Stimulated activated CD8-positive, alpha-beta memory T cell treated with anti-CD3 and anti-CD28 coated beads, Interleukin-7, amount 100 ng/mL, for 24 hours (primary cell): ENCODE data around the gene CTDSP2.
"Not testable (repeated sequence)": the region's sequence is repeated elsewhere in the genome, so short reads cannot be mapped to it uniquely, and the experiment has no call there.

ENCODE experiments used
- DNase-seq: peaks from one replicate; pipeline ENCODE4 v3.0.0-alpha.2; 2020; ENCODE audit warnings: low read depth

The CTDSP2 gene

DNA sequence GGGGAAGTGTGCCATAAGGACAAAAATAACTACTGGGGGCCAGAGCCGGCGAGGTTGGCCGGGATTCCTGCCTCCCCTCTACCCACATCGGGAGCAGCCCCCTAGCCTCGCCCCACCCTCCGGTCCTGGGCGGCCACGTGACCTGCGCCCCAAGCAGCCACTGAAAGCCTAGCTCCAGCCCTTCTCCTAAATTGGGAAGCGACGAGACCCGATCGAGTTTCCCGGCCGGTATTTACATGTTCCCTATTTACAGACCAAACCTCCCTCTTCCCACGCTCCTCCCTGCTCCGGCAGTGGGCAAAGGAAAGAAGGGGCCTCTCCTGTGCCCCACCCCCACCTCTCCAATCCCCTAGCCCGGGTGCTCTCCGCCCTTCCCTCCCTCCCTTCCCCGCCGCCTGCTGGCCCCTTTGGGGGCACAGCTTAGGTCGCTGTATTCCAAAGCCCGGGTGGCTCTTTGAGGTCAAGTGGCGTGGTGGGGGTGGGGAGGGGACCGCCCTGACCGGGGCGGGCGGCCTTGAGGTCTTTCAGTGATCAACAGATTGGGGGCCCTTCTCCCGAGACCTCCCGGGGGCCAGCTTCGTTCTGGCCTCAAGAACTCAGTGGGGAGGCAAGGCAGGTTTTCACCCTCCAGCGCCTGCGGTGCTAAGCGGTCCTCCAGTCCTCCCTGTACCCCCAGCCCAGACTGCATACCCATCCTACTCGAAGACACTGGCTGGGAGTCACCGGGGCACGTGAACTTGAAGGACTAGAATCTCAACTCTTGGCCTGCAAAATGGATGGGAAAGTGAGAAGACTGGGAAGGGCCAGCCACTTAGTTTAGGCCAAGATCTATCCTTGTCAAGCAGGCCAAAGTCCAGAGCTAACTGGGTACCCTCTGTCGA, 6.3 kb upstream of the CTDSP2 start:
- DNase-seq, result no peak

DNA sequence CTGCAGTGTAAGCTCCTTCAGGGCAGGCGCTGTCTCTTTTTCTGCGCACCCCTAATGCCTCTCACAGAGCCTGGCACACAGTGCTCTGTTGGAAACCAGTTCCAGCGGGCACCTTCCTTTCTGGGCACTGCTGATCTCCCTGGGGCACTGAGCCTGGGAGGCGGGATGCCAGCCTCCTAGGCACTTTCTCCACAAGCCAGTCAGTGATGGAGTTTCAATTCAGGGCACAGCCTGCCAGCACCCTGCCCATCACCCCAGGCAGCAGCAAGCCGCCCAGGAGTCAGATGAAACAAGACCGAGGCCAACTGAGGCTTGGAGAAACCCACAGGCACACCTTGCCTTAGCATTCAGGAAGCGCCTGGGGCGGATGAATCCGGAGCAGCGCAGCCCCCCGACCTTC, 5.7 kb upstream of the CTDSP2 start:
- DNase-seq, result no peak

DNA sequence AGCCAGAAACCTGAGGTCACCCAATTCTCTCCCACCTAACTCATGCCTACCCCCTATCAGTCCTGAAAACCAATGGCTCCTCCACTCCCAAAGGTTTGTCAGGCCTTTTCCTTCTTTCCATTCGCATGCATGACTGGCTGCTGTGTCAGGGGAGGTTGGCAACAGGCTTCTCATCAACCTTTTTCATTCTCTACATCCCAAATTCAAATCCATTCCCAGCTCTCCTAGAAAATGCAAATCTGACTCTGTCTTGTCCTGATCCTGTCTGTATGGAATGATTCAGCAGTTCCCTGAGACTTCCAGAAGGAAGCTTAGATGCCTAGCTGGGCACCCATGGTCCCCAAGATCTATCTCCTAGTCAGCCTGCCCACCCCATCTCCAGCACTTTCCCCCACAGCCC, 5.0 kb upstream of the CTDSP2 start:
- no peak for DNase-seq

DNA sequence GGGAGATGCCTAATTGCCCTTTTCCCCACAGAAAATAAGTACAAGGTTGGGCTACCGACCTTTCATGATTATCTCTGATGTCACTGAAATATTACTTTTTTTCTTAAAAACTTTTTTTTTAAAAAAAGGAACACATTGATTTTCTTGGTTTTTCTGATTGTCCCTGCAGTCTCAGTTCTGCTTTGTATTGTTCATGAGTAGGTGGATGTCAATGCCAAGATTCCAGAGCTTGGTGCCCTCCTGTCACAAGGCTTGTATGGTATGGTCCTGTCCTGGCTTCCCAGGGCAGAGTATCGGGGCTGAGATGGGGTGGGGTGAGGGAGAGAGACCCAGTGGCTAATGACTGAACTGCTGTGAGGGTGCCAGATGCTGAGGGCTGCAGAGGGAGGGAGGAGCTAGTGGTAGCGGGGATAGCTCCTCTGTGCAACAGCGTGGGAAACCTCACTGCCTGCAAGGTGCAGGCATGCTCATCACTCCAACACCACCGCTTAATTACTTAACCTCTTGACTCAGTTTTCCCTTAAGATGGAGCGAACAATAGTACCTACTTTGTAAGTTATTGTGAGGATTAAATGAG, 4.4 kb upstream of the CTDSP2 start:
- no peak for DNase-seq

DNA sequence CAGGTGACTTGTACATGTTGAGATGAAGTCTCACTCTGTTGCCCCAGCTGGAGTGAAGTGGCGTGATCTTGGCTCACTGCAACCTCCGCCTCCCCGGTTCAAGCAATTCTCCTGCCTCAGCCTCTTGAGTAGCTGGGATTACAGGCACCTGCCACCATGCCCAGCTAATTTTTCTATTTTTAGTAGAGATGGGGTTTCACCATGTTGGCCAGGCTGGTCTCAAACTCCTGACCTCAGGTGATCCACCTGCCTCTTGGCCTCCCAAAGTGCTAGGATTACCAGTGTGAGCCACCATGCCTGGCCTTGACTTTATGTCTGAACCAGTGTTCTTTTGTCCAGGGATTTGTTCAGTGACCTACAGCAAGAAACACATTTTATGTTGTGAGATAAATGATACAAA, 2.9 kb upstream of the CTDSP2 start:
- not testable (repeated sequence) for DNase-seq

DNA sequence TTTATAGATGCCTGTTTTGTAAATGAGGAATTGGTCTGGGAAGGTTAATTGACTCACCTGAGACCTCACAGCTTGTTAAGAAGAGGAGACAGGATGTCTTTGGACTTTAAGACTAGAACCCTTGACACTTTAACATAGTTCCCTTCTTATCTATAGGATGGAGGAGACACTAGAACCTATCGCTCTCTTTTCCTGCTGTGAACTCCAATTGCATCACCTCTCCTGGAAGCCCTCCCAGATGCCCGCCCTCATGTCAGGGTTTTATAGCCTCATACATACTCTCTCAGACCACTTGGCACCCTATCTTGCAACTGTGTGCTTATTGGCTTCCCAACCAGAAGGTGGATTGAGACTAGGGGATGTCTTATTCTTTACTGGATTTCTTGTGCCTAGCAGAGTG, 2.5 kb upstream of the CTDSP2 start:
- DNase-seq, result no peak

DNA sequence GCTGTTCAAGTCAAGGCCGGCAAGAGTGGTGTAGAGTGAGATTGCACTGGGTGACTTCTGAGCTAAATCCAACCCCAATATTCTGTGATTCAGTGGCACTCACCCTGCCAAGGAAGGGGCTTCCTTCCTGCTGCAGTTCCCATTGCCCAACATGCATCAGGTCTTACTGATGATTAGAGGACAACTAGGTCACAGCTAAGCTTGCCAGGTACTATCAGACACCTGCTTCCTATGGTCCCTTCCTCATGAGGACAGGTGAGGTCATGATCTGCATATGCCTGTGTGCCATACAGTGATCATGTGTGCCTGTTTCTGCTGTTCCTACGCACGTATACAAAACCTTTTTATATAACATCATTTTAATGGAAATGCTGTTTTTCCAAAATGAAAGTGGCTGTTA, 1.7 kb upstream of the CTDSP2 start:
- no peak for DNase-seq

DNA sequence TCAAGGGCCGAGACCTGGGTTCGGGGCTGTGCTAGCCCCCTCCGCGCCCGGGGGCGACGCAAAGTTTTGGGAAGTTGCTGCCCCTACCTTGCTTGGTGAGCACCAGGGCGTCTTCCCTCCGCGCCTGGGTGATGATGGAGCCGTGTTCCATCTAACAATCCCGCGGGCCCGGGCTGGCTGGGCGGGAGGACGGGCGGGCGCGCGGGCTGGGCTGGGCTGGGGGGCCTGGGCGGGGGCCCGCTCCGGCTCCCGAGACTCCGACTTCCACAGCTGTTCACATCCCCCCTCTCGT, 298 bp downstream of the CTDSP2 start:
- DNase-seq, result no peak

DNA sequence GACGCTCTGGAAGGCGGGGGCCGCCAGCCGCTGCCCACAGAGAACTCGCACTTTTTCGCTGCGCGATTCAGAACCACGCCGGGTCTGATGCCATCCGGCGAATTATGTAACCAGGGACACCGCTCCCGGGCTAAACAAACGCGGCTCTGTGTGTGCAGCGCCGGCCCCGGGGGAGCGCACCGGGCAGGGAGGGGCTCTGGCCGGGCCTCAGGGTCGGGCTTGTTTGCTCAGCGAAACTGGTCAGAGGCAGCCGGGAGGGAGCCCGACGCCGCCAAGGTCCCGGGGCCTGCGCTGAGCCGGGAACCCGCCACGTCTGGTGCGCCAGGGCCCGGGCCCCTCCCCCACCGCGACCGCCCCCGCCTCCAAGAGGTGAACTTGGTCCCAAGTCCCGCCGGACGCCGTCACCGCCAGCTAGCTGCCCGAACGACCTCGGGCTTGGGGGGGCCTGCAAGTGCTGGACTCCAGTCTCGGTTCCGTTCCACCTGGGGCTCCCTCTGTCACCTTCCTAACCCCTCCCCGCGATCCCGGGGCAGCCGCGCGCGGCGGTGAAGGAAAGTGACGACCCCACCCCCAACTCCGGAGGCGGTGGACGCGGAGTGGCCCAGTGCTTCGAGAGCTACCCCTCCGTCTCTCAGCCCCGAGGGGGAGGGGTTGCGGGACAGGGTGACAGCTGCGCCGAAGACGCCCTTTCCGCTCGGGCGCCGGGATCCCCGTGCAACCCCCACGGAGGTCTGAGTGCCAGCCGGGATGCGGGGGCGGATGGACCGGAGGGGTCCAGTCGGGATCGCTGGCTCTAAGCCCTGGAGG, 848 bp downstream of the CTDSP2 start:
- peak; percentile 34 for DNase-seq

DNA sequence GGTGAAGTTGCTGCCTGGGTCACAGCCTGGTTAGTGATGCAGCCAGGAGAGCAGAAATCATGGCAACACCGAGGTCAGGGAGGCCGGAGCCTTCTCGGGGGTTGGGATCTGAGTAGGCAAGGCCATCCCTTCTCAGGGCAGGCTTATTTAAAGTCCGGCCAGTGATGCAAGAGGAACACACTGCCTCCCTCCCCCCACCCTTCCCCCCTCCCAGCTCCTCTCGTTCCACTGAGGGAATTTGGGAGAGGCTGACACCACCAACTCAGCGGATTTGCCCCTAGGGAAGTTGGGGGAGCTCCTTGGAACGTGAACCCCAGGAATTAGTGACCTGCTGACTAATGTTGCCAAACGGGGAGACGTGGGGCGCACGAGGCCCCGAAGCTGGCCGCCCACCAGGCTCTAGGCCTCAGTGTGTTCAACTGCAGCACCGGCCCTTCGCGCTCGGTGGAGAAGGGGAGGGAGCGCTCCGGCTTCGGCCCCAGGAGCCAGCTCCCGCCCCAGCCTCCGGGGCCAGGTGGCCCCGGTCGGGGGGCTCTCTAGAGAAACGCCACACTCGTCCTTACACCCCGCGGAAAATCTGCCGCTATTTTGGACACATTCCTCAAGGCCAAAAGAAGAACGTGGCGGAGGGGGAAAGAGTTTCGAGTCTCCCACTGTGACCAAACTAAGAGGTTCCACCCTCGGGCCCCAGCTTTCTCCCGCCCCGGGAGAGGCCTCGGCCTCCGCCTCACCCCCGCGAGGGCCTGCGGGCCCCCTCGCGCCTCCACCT, 1.6 kb downstream of the CTDSP2 start:
- no peak for DNase-seq

DNA sequence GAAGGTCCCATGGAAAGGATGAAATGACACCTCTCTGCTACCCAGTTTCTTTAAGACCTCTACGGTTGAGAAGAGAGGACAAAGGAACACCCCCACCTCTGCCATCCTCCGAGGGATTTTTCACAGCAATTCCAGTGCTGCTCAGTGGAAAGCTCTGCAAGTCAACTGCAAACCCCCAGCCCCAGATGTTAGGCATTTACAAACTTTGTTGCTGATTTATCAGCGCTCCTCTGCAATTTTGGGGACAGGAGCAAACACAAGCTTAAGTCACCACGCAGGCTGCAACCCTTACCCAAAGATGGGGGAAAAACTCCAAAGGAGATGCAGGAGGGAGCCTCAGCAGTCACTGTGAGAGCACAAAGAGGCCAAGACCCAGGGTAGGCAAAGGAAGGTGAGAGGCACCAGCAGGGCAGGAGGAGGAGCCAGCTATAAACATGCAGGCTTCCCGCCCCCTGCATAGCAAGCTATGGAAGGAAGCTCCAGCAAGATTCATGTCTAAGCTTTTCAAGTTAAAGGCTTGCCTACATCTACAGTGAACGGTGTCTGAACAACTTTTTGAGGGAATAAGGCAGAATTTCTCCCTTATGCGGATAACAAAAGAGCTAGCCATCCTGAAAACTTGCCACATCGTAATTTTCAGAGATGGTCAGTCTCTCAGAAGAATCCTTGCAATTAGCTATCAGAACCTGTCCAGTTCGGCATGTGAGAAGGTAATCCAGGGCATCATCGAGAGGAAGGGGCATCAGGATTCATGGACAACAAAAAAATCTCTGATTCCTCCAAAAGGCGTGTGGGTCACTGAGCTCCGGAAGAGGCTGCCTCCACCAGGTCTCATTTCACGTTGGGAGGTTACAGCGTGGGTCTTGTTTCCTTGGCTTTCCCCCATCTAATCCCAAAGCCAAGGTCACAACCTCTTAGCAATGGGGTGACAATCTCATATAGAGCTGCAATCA, 3.9 kb downstream of the CTDSP2 start:
- DNase-seq, result no peak

DNA sequence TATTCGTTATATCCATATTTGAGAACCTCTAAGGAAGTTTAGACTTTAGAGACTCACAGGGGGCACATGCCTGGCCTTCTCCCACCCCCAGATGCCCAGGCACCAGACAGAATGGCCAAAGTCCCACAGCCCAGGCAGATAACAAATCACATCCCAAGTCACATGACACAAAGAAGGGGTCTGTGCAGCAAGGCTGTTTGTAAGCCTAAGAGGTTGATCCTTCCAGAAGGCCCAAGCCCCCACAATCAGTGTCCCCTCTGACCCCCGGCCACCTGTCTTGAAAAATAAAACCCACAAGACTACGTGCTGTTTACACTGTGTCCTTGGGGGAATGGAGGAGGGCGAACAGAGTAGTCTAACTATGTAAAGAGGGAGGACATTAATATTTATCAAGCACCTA, 5.1 kb downstream of the CTDSP2 start:
- no peak for DNase-seq

DNA sequence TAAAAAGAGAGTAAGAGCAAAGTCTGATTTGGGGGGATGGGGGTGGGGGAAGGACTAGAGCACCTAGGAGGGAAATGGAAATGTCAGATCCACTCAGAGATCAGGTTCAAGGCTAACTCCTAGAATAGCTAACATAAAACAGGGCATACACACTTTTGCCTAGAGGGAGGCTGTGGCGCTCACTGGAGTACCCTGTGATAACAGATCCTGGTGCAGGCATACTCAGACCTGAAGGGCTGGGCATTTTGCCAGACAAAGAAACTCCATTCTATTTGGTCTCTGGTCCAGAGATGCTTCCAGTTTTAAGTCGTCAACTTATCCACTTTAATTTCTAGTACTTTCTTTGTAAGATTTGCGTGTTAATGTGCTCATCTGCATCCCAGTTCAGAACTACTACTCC, 5.8 kb downstream of the CTDSP2 start:
- DNase-seq, result no peak

DNA sequence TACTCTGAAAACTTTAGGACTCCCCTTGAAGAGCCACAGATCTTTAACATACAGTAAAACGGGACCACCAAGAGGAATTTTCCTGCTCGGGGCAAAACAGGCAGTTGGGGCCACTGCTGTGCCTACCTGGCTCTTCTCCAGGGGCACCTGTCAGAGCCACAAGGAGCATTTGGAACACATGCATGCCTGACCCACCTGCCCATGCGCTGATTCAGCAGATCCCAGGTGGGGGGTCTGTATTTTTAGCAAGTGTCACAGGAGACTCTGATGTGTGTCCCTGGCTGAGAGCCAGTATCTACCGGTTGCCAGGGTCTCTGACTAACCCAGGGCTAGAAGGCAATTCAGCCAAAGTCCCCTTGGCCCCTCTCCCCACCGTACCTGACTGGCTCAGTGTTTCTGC, 6.5 kb downstream of the CTDSP2 start:
- DNase-seq, result no peak

DNA sequence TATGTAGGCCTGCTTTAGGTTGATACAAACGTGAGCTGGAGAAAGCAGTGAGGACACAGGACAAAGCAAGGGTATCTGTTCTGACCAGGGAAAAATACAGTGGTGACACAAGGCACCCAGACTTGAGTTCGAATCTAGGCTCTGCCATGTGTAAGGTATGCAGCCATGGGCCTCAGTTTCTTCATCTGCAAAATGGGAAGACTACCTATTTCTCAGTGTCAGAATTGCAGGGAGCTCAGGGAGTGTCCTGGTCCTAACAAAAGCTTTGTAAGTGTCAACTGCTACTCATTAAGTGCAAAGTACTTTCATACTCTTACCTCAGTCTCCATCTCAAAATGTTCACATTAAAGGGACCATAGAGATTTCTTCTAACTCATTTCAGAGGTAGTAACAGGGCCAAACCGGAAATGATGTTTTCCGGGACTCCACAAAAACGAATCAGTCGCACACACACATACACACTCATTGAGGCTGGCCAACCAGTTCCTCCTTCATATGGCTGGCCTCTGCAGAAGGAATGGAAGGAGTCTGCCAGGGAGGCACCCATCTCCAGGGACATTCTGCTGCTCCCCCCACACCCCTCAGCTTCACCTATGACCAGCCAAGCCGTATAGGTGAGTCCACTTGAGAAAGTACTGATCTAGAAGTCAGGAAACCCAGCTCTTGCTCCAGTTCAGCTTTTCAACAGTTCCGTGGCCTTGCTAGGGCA, 7.8 kb downstream of the CTDSP2 start:
- no peak for DNase-seq

DNA sequence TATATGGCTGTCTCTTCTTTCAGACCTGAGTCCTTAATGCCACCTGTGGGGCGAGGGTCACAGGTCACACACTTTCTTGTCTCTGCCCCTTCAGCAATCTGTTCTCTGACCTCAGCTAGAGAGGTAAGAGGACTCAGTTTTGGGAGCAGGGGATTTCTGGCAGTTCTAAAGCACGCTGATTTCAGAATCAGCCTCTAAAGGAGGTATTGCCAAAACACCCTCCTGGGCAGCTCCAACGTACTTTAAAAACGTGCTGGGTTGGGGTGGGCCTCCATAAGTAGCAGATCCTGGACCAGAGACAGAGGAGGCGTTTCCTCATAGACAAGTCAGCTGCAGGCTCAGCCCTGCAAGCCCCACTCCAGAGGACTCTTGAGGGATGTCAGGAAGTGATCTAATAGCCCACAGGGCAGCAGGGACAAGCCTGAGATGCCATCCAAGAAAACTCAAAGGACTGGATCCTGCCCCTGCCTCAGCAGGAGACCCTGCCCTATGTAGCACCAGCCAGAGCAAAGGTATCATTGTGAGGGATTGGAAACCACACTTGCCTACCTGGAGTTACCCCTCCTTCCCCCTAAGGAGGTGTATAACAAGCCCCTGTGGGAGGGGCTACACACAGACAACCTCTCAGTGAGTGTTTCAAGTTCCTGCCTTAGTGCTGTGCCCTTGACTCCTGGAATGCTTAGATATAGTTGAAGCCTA, 8.5 kb downstream of the CTDSP2 start:
- DNase-seq, result no peak

DNA sequence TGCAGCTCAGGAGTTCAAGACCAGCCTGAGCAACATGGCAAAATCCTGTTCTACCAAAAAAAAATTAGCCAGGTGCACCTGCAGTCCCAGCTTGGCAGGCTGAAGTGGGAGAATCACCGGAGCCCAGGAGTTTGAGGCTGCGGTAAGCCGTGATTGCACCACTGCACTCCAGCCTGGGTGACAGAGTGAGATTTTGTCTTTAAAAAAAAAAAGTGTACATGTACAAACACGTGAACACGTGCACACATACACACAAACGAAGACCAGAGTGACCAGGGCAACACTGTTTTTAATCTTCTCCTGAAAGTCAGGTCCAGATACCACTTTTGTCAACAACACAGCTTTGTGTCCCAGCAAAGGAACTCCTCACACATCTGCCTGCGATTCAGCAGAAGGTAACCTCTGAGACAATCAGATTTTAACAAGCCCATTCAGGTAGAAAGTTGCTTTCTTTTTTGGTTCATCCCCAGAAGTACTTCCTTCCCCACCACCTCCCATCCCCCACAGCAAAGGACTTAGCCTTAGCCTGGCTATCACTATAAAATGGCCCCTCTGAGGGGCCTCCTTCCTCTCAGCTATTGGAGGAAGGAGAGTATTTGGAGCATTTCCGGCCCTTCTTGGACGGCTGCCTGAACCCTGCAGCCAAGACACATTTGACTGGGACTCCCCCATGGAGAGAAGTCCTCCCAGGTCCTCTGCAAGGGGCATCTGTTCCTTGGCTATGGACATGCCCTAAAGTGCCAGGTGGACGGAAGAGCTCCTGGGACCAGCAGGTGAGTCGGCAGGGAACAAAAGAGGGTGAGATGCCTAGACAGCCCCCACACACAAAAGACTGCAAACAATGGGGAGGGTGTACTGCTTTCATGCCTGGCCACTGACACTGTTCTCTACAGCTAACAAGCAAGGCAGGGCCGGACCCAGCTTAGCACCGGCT, 9.8 kb downstream of the CTDSP2 start:
- DNase-seq, result no peak

DNA sequence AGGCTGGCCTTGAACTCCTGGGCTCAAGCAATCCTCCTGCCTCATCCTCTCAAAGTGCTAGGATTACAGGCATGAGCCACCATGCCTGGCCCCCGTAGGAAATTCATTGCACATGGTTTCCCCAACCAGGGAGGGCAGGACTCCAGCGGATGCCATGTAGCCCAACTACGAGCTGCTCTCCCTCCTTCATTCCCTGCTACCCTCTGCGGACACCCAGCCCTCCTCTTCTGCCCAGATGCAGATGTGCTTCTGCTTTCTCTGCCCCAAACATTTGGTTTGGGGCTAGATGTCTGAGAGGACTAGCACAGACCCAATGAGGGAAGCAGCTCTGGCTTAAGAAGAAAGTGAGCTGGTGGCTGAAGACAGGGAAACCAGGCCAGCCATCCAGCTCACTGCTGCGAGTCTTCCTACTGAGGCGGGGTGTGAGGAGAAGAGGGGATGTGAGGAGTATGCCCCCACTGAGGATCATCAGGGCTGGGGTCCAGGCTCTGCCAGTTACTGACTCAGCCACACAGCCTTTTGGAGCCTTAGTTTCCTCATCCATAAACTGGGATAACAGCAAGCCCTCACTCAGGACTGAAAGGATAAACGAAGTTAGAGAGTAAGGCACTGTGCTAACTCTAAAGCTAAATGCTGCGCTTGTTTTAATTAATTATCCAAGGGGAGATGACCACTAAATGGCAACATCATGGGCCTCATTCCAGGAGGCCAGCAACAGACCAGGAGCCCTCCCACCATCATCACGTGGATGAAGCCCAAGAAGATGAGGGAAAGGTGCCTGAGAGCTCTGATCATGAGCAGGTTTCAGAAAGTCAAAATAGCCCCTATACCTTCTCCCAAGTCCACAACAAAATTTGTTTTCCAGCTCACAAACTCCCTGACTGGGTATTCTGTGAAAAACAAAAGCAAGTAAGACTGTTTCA, 10.9 kb downstream of the CTDSP2 start:
- DNase-seq, result no peak
